Measurements from ENCODE around the gene RAI2.

Gene RAI2

GRCh38 chrX:17814557-17814956 lies 46.5 kb downstream of the RAI2 start:
- Histone ChIP-seq H3K36me3 (replicated peaks; ENCODE audit: low read depth, low read length) (no peaks in the 10 kb centered on the region), H3K27me3 (ENCODE audit: low read depth, low read length) (no peaks in the 10 kb centered on the region), H3K79me2 (ENCODE audit: low read length) (no peaks in the 10 kb centered on the region), H2AFZ (ENCODE audit: low read depth, low read length) (no peak overlapping the region), H3K4me3 (ENCODE audit: low read length) (no peak overlapping the region), H3K9me3 (ENCODE audit: insufficient read depth, low read length) (no peaks in the 10 kb centered on the region), H4K20me1 (ENCODE audit: insufficient read depth, low read length) (no peaks in the 10 kb centered on the region), H3K9ac (ENCODE audit: low read length) (no peak overlapping the region), H3K4me2 (ENCODE audit: low read length) (no peak overlapping the region), H3K27ac (ENCODE audit: low read length) (no peak overlapping the region), H3K4me1 (ENCODE audit: low read length) (no peaks in the 10 kb centered on the region)
- TF ChIP-seq EZH2phosphoT487 (IDR thresholded peaks at IDR 0.05; ENCODE audit: low read depth): no peak
- no peak for TF ChIP-seq CTCF (IDR thresholded peaks at IDR 0.05; ENCODE audit: low read depth, low read length)

GRCh38 chrX:17814059-17814458 lies 47.0 kb downstream of the RAI2 start:
- H3K9ac ChIP-seq (ENCODE audit: low read length): no peak overlapping the region
- H3K27me3 ChIP-seq (ENCODE audit: low read depth, low read length): no peaks in the 10 kb centered on the region
- H3K36me3 ChIP-seq (replicated peaks; ENCODE audit: low read depth, low read length): no peaks in the 10 kb centered on the region
- H3K4me3 ChIP-seq (ENCODE audit: low read length): no peak overlapping the region
- no peak for TF ChIP-seq EZH2phosphoT487 (IDR thresholded peaks at IDR 0.05; ENCODE audit: low read depth)
- TF ChIP-seq CTCF (IDR thresholded peaks at IDR 0.05; ENCODE audit: low read depth, low read length): no peak
- H3K27ac ChIP-seq (ENCODE audit: low read length): no peak overlapping the region
- no peak overlapping the region for H2AFZ ChIP-seq (ENCODE audit: low read depth, low read length)
- H3K4me2 ChIP-seq (ENCODE audit: low read length): no peak overlapping the region
- no peaks in the 10 kb centered on the region for H3K79me2 ChIP-seq (ENCODE audit: low read length)
- H4K20me1 ChIP-seq (ENCODE audit: insufficient read depth, low read length): no peaks in the 10 kb centered on the region
- H3K9me3 ChIP-seq (ENCODE audit: insufficient read depth, low read length): no peaks in the 10 kb centered on the region
- H3K4me1 ChIP-seq (ENCODE audit: low read length): no peaks in the 10 kb centered on the region

GRCh38 chrX:17813277-17813676 lies 47.8 kb downstream of the RAI2 start:
- H3K9ac ChIP-seq (ENCODE audit: low read length): no peak overlapping the region
- H3K4me1 ChIP-seq (ENCODE audit: low read length): no peaks in the 10 kb centered on the region
- H4K20me1 ChIP-seq (ENCODE audit: insufficient read depth, low read length): no peaks in the 10 kb centered on the region
- H3K79me2 ChIP-seq (ENCODE audit: low read length): no peaks in the 10 kb centered on the region
- no peak overlapping the region for H3K27ac ChIP-seq (ENCODE audit: low read length)
- no peak overlapping the region for H2AFZ ChIP-seq (ENCODE audit: low read depth, low read length)
- H3K36me3 ChIP-seq (replicated peaks; ENCODE audit: low read depth, low read length): no peaks in the 10 kb centered on the region
- TF ChIP-seq EZH2phosphoT487 (IDR thresholded peaks at IDR 0.05; ENCODE audit: low read depth) (no peak), CTCF (IDR thresholded peaks at IDR 0.05; ENCODE audit: low read depth, low read length) (no peak)
- no peaks in the 10 kb centered on the region for H3K27me3 ChIP-seq (ENCODE audit: low read depth, low read length)
- no peak overlapping the region for H3K4me3 ChIP-seq (ENCODE audit: low read length)
- no peak overlapping the region for H3K4me2 ChIP-seq (ENCODE audit: low read length)
- H3K9me3 ChIP-seq (ENCODE audit: insufficient read depth, low read length): no peaks in the 10 kb centered on the region

GRCh38 chrX:17812763-17813162 lies 48.3 kb downstream of the RAI2 start:
- Histone ChIP-seq H3K79me2 (ENCODE audit: low read length) (no peaks in the 10 kb centered on the region), H3K4me1 (ENCODE audit: low read length) (no peaks in the 10 kb centered on the region), H3K4me2 (ENCODE audit: low read length) (no peak overlapping the region), H3K27ac (ENCODE audit: low read length) (no peak overlapping the region), H2AFZ (ENCODE audit: low read depth, low read length) (no peak overlapping the region), H3K27me3 (ENCODE audit: low read depth, low read length) (no peaks in the 10 kb centered on the region), H3K36me3 (replicated peaks; ENCODE audit: low read depth, low read length) (no peaks in the 10 kb centered on the region), H4K20me1 (ENCODE audit: insufficient read depth, low read length) (no peaks in the 10 kb centered on the region), H3K4me3 (ENCODE audit: low read length) (no peak overlapping the region), H3K9me3 (ENCODE audit: insufficient read depth, low read length) (no peaks in the 10 kb centered on the region), H3K9ac (ENCODE audit: low read length) (no peak overlapping the region)
- TF ChIP-seq CTCF (IDR thresholded peaks at IDR 0.05; ENCODE audit: low read depth, low read length) (peak; percentile 51), EZH2phosphoT487 (IDR thresholded peaks at IDR 0.05; ENCODE audit: low read depth) (no peak)
